ENCODE data around the gene TRPV4. TPM values are rescaled to one million over a fixed set of nuclear protein-coding genes. Genes with fewer than 3 reads are reported as not detected.

TRPV4 gene
- total RNA-seq, 1 donor from 2014 or later: 1.7 TPM

GRCh38 chr12:109765446-109765810, 67.8 kb downstream of the TRPV4 start:
- Histone ChIP-seq H3K36me3 (ENCODE audit: control insufficient read depth, insufficient read depth, low read length) (no peaks in the 10 kb centered on the region), H3K27me3 (ENCODE audit: control insufficient read depth, insufficient read depth, low read length) (peaks cover 4% of the 10 kb centered on the region), H3K4me3 (ENCODE audit: low read depth, low read length) (no peak overlapping the region)
- no peak for TF ChIP-seq CTCF (IDR thresholded peaks at IDR 0.05; ENCODE audit: insufficient read depth, low read length, poor library complexity, severe bottlenecking)
- no peak for DNase-seq (ENCODE audit: low read depth)

GRCh38 chr12:109764776-109765445, 68.3 kb downstream of the TRPV4 start:
- no peak overlapping the region for H3K4me3 ChIP-seq (ENCODE audit: low read depth, low read length)
- DNase-seq (ENCODE audit: low read depth): no peak
- H3K27me3 ChIP-seq (ENCODE audit: control insufficient read depth, insufficient read depth, low read length): peaks cover 4% of the 10 kb centered on the region
- H3K36me3 ChIP-seq (ENCODE audit: control insufficient read depth, insufficient read depth, low read length): no peaks in the 10 kb centered on the region
- TF ChIP-seq CTCF (IDR thresholded peaks at IDR 0.05; ENCODE audit: insufficient read depth, low read length, poor library complexity, severe bottlenecking): no peak

GRCh38 chr12:109764123-109764522, 69.1 kb downstream of the TRPV4 start:
- no peak for DNase-seq (ENCODE audit: low read depth)
- H3K4me3 ChIP-seq (ENCODE audit: low read depth, low read length): no peak overlapping the region
- H3K27me3 ChIP-seq (ENCODE audit: control insufficient read depth, insufficient read depth, low read length): peaks cover 4% of the 10 kb centered on the region
- TF ChIP-seq CTCF (IDR thresholded peaks at IDR 0.05; ENCODE audit: insufficient read depth, low read length, poor library complexity, severe bottlenecking): peak; percentile 7
- H3K36me3 ChIP-seq (ENCODE audit: control insufficient read depth, insufficient read depth, low read length): no peaks in the 10 kb centered on the region

- no peak for TF ChIP-seq CTCF (IDR thresholded peaks at IDR 0.05; ENCODE audit: insufficient read depth, low read length, poor library complexity, severe bottlenecking)
- no peaks in the 10 kb centered on the region for H3K36me3 ChIP-seq (ENCODE audit: control insufficient read depth, insufficient read depth, low read length)
- H3K27me3 ChIP-seq (ENCODE audit: control insufficient read depth, insufficient read depth, low read length): peaks cover 4% of the 10 kb centered on the region
- H3K4me3 ChIP-seq (ENCODE audit: low read depth, low read length): no peak overlapping the region
- DNase-seq (ENCODE audit: low read depth): peak; percentile 38
These were observed 69.9 kb downstream of the TRPV4 start for GRCh38 chr12:109763201-109763841.

GRCh38 chr12:109762673-109763191, 70.5 kb downstream of the TRPV4 start:
- H3K27me3 ChIP-seq (ENCODE audit: control insufficient read depth, insufficient read depth, low read length): peaks cover 8% of the 10 kb centered on the region
- TF ChIP-seq CTCF (IDR thresholded peaks at IDR 0.05; ENCODE audit: insufficient read depth, low read length, poor library complexity, severe bottlenecking): no peak
- no peak overlapping the region for H3K4me3 ChIP-seq (ENCODE audit: low read depth, low read length)
- DNase-seq (ENCODE audit: low read depth): no peak
- no peaks in the 10 kb centered on the region for H3K36me3 ChIP-seq (ENCODE audit: control insufficient read depth, insufficient read depth, low read length)

Data from kidney epithelial cell (primary cell).